Peyer's patch (tissue), 4 donors: ENCODE data around the gene GLDC. TPM values are rescaled to one million over a fixed set of nuclear protein-coding genes. Genes with fewer than 3 reads are reported as not detected.

Experiments
- DNase-seq, 3 donors: peaks; one replicate each; pipeline ENCODE4 v3.0.0-alpha.2; 2017 to 2019
- H3K27ac ChIP-seq, 4 donors: fragments of 200-600 bp; sonication (generic); one replicate each; pipeline ENCODE4 v1.5.1; 2016 to 2019
- H3K27me3 ChIP-seq, 2 donors: fragments of 200-600 bp; sonication (generic); one replicate each; pipeline ENCODE4 v1.5.1; 2019
- H3K36me3 ChIP-seq, 3 donors: fragments of 200-600 bp; sonication (generic); one replicate each; pipeline ENCODE4 v1.5.1; 2016 to 2019
- H3K4me1 ChIP-seq, 4 donors: fragments of 200-600 bp; sonication (generic); one replicate each; pipeline ENCODE4 v1.5.1; 2016 to 2019
- H3K4me3 ChIP-seq, 4 donors: fragments of 200-600 bp; sonication (generic); 1 replicate in 3 of 4; 2 replicates in 1 of 4; pipeline ENCODE4 v1.5.1; 2016 to 2019; ENCODE audit warnings: mild to moderate bottlenecking in 1 of 4
- H3K9me3 ChIP-seq, 4 donors: fragments of 200-600 bp; sonication (generic); one replicate each; pipeline ENCODE4 v1.5.1; 2016 to 2019; ENCODE audit warnings: mild to moderate bottlenecking in 1 of 4
- POLR2A ChIP-seq, 2 donors: fragments of 450-650 bp; IDR thresholded peaks; one replicate each; pipeline ENCODE4 v1.5.1; 2017; ENCODE audit warnings: antibody characterized with exemption in 2 of 2, mild to moderate bottlenecking in 2 of 2, moderate library complexity in 2 of 2
- small RNA-seq, 2 donors: library from RNA; depleted of rRNA; stranded (forward); fragments of <200 nt; gene quantifications; one replicate each; pipeline ENCODE3, GENCODE V24; 2016
- total RNA-seq, 4 donors: library from RNA; depleted of rRNA; stranded (reverse); fragments of >200 nt; gene quantifications; one replicate each; pipeline ENCODE4 v1.1.0, GENCODE V29; 2016
- TF ChIP-seq, protein P1 (sequence below), 6 experiments: fragments of 450-650 bp in 4 of 6; fragments of 200-600 bp in 2 of 6; sonication (generic) in 1 of 6; IDR thresholded peaks; one replicate each; pipeline ENCODE4 v1.5.1; 2017 to 2019; ENCODE audit warnings: antibody characterized with exemption in 6 of 6, mild to moderate bottlenecking in 3 of 6, moderate library complexity in 1 of 6

GLDC gene
- total RNA-seq, 4 donors from 2014 or later, result 0.27 to 2.5 TPM; not detected in 2

DNA sequence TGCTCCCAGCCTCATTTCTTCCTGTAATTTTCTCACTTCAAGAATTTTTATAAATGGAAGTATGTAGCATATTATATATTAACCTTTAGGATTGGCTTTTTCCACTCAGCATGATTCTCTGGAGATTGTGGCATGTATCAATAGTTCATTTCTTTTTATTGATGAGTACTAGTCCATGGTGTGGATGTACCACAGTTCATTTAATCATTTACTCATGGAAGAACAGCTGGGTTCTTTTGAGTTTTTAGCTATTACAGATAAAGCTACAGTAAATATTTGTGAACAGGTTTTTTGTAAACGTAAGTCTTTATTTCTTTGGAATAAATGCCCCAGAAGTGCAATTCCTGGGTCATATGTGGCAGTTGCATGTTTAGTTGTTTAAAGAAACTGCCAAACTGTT, 156.4 kb downstream of the GLDC start:
- no peak for DNase-seq
- Histone ChIP-seq H3K9me3 (no peaks in the 10 kb centered on the region), H3K4me3 (no peak overlapping the region), H3K27ac (no peak overlapping the region), H3K4me1 (no peaks in the 10 kb centered on the region), H3K36me3 (peaks cover 0 to 41% (median 0%) of the 10 kb centered on the region in 3 donors), H3K27me3 (no peaks in the 10 kb centered on the region)
- no peak for TF ChIP-seq POLR2A (IDR thresholded peaks at IDR 0.05)
- TF ChIP-seq, protein P1, sequence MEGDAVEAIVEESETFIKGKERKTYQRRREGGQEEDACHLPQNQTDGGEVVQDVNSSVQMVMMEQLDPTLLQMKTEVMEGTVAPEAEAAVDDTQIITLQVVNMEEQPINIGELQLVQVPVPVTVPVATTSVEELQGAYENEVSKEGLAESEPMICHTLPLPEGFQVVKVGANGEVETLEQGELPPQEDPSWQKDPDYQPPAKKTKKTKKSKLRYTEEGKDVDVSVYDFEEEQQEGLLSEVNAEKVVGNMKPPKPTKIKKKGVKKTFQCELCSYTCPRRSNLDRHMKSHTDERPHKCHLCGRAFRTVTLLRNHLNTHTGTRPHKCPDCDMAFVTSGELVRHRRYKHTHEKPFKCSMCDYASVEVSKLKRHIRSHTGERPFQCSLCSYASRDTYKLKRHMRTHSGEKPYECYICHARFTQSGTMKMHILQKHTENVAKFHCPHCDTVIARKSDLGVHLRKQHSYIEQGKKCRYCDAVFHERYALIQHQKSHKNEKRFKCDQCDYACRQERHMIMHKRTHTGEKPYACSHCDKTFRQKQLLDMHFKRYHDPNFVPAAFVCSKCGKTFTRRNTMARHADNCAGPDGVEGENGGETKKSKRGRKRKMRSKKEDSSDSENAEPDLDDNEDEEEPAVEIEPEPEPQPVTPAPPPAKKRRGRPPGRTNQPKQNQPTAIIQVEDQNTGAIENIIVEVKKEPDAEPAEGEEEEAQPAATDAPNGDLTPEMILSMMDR (IDR thresholded peaks at IDR 0.05), result no peak

DNA sequence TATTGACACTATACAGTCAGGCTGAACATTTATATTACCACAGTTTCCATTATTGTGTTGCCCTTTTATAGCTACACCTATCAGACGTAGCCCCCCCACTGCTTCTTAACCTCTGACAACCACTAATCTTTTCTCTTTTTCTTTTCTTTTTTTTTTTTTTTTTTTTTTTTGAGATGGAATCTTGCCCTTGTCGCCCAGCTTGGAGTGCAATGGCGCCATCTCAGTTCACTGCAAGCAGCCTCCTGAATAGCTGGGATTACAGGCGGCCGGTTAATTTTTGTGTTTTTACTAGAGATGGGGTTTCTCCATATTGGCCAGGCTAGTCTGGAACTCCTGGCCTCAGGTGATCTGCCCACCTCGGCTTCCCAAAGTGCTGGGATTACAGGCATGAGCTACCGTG, 157.1 kb downstream of the GLDC start:
- Histone ChIP-seq H3K4me1 (no peaks in the 10 kb centered on the region), H3K27ac (no peak overlapping the region), H3K36me3 (peaks cover 0 to 47% (median 0%) of the 10 kb centered on the region in 3 donors), H3K9me3 (no peaks in the 10 kb centered on the region), H3K27me3 (no peaks in the 10 kb centered on the region), H3K4me3 (no peak overlapping the region)
- DNase-seq, result no peak
- TF ChIP-seq, protein P1 (IDR thresholded peaks at IDR 0.05), result no peak
- no peak for TF ChIP-seq POLR2A (IDR thresholded peaks at IDR 0.05)

DNA sequence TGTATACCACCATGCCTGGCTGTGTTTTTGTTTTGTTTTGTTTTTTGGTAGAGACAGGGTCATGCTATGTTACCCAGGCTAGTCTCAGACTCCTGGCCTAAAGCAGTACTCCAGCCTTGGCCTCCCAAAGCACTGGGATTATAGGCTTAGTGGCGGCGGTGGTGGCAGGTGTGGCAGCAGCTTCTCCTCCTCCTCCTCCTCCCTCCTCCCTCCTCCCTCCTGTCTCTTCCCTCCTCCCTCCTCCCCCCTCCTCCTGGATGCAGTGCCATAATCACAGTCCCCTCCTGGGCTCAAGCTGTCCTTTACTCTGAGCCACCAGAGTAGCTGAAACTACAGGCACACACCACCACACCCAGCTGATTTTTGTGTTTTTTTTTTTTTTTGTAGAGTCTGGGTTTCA, 161.3 kb downstream of the GLDC start:
- no peak for TF ChIP-seq POLR2A (IDR thresholded peaks at IDR 0.05)
- TF ChIP-seq, protein P1 (IDR thresholded peaks at IDR 0.05), result no peak
- H3K9me3 ChIP-seq, result no peaks in the 10 kb centered on the region
- no peak for DNase-seq
- H3K4me3 ChIP-seq, result no peak overlapping the region
- H3K4me1 ChIP-seq, result no peaks in the 10 kb centered on the region
- no peak overlapping the region for H3K27ac ChIP-seq
- no peaks in the 10 kb centered on the region for H3K27me3 ChIP-seq
- peaks cover 0 to 66% (median 0%) of the 10 kb centered on the region in 3 donors for H3K36me3 ChIP-seq

Small RNA genes lying within 50 kb of the gene (small RNA-seq; reads per million reads assigned to genes)
- gene RN7SL123P (0 reads per million in 2 donors), gene RN7SL25P (0 reads per million in 2 donors)

Other genes with a start within 250 kb of the GLDC start
- gene UHRF2, start 232.5 kb downstream of the GLDC start, total RNA-seq, result 100 to 1,000 TPM in 1 of 4 donors, 10 to 100 TPM in 3; 44.1 to 142 (median 59.2) TPM
- gene KDM4C, start 112.2 kb upstream of the GLDC start, total RNA-seq, result 100 to 1,000 TPM in 3 of 4 donors, 10 to 100 TPM in 1; 90.7 to 125 (median 107) TPM